ENCODE data around the gene TANGO6. TPM values are rescaled to one million over a fixed set of nuclear protein-coding genes. Genes with fewer than 3 reads are reported as not detected.

The TANGO6 gene
- total RNA-seq, 2 experiments from 2014 or later, result 22.7 to 22.8 TPM

DNA sequence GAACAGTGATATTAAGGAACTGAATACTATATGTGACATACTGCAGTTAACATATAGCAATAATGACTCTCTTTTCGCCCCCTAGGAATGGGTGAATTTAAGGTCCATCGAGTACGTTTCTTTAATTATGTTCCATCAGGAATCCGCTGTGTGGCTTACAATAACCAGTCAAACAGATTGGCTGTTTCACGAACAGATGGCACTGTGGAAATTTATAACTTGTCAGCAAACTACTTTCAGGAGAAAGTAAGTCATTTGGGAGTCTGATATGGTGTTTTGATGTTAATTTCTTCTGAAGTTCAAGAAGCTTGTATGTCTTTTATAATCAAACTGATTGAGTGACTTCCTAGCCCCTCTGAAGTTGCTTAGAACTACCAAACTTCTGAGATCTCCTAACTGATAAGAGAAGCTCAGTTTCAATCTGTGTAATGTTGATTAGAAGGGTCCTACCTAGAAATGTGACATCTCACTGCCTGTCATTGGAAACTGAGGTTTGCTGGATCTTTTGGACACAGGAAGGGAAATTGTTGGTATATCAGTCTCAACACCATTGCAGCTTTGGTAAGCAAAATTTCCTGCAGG is 290.1 kb downstream of the TANGO6 start:
- ChIA-PET CTCF (ENCODE audit: unreplicated experiment) (interaction anchor here (0.6 to 1.0 kb wide), 6 partner anchors 43 to 642 kb away, joined by 3 to 4 read pairs (median 3); partner anchors contain the start of gene SNTB2), POLR2A (interaction anchor here (0.5 to 1.9 kb wide), 17 partner anchors 11 to 649 kb away, joined by 3 to 16 read pairs (median 3); no protein-coding TSS in a partner anchor)
- Histone ChIP-seq H3K4me3 (ENCODE audit: low read depth, low read length, poor library complexity, severe bottlenecking) (peak overlapping the region; percentile 100), H3K9me3 (ENCODE audit: low read length) (no peaks in the 10 kb centered on the region), H3K27ac (ENCODE audit: low read depth, low read length, poor library complexity, severe bottlenecking) (peak overlapping the region; percentile 59), H2AFZ (ENCODE audit: low read length) (peak overlapping the region; percentile 75; the same call in 1 of the 2 replicates), H3K9me2 (ENCODE audit: insufficient read depth, low read length) (no peaks in the 10 kb centered on the region), H3K36me3 (ENCODE audit: insufficient read depth, low read length) (peaks cover 72% of the 10 kb centered on the region), H4K20me1 (ENCODE audit: insufficient read depth, low read length) (peaks cover 37% of the 10 kb centered on the region), H3K79me2 (ENCODE audit: insufficient read depth, low read depth, low read length) (peaks cover 85% of the 10 kb centered on the region), H3K4me2 (ENCODE audit: low read length) (peak overlapping the region; percentile 92), H3K4me1 (ENCODE audit: insufficient read depth, low read length, poor library complexity, severe bottlenecking) (peaks cover 27% of the 10 kb centered on the region)
- no peak for TF ChIP-seq EZH2phosphoT487 (IDR thresholded peaks at IDR 0.05; ENCODE audit: borderline replicate concordance, low read depth, low read length)
- TF ChIP-seq, protein P1, sequence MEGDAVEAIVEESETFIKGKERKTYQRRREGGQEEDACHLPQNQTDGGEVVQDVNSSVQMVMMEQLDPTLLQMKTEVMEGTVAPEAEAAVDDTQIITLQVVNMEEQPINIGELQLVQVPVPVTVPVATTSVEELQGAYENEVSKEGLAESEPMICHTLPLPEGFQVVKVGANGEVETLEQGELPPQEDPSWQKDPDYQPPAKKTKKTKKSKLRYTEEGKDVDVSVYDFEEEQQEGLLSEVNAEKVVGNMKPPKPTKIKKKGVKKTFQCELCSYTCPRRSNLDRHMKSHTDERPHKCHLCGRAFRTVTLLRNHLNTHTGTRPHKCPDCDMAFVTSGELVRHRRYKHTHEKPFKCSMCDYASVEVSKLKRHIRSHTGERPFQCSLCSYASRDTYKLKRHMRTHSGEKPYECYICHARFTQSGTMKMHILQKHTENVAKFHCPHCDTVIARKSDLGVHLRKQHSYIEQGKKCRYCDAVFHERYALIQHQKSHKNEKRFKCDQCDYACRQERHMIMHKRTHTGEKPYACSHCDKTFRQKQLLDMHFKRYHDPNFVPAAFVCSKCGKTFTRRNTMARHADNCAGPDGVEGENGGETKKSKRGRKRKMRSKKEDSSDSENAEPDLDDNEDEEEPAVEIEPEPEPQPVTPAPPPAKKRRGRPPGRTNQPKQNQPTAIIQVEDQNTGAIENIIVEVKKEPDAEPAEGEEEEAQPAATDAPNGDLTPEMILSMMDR (conservative IDR thresholded peaks at IDR 0.05; ENCODE audit: low read length), result no peak
- BruUV-seq (replicated peaks), result no TSS peak
- intact Hi-C loops (cut with micrococcal nuclease; ENCODE audit: unreplicated experiment), result loop anchor here (5.0 to 10.0 kb wide), 2 partner anchors 254 to 599 kb away; partner anchors contain the start of genes TERF2 and ZFP90
- no peak for DNase-seq (ENCODE audit: low spot score)

Small RNA genes lying within 50 kb of the gene (small RNA-seq; reads per million reads assigned to genes)
- gene RF00019 (not detected), gene RF00066 (not detected), gene RNU6-898P (not detected)

Other genes with a start within 250 kb of the TANGO6 start
- gene CDH3, start 198.2 kb upstream of the TANGO6 start, total RNA-seq (2014; rRNA removed; shearing (Covaris generic)), result 0.06 TPM in 1 of 2 replicates, not detected in the other
- gene CDH3, start 198.2 kb upstream of the TANGO6 start, total RNA-seq (2022), result 0.46 TPM in 1 of 2 replicates, not detected in the other
- not detected in 2 replicates for gene CDH1, start 106.2 kb upstream of the TANGO6 start, total RNA-seq (2014; rRNA removed; shearing (Covaris generic))
- not detected in 2 replicates for gene CDH1, start 106.2 kb upstream of the TANGO6 start, total RNA-seq (2022)